ENCODE results near the gene UBE2Q2. TPM values are rescaled to one million over a fixed set of nuclear protein-coding genes. Genes with fewer than 3 reads are reported as not detected.
"Not testable (repeated sequence)": the region's sequence is repeated elsewhere in the genome, so short reads cannot be mapped to it uniquely, and the experiment has no call there.

The UBE2Q2 gene
- total RNA-seq, 1 donor from 2014 or later: 40.9 TPM

- TF ChIP-seq CTCF (IDR thresholded peaks at IDR 0.05; ENCODE audit: unreplicated experiment): no peak
- H3K4me1 Mint-ChIP-seq (ENCODE audit: low read depth): peaks cover 15% of the 10 kb centered on the region
- no peak for DNase-seq (ENCODE audit: low spot score, unreplicated experiment)
- peak overlapping the region; percentile 53 for H3K27ac Mint-ChIP-seq
- H3K27me3 Mint-ChIP-seq: no peaks in the 10 kb centered on the region
- H3K9me3 Mint-ChIP-seq (ENCODE audit: low read depth): no peaks in the 10 kb centered on the region
- peaks cover 22% of the 10 kb centered on the region for H3K36me3 Mint-ChIP-seq (ENCODE audit: insufficient read depth)
- H3K4me3 Mint-ChIP-seq (ENCODE audit: low read depth): no peak overlapping the region
Observed at GRCh38 chr15:75866916-75867315, 23.7 kb downstream of the UBE2Q2 start.

- Mint-ChIP-seq H3K9me3 (ENCODE audit: low read depth) (no peaks in the 10 kb centered on the region), H3K27me3 (no peaks in the 10 kb centered on the region), H3K4me1 (ENCODE audit: low read depth) (peaks cover 15% of the 10 kb centered on the region), H3K27ac (peak overlapping the region; percentile 53), H3K36me3 (ENCODE audit: insufficient read depth) (peaks cover 22% of the 10 kb centered on the region), H3K4me3 (ENCODE audit: low read depth) (no peak overlapping the region)
- no peak for DNase-seq (ENCODE audit: low spot score, unreplicated experiment)
- TF ChIP-seq CTCF (IDR thresholded peaks at IDR 0.05; ENCODE audit: unreplicated experiment): no peak
Observed at GRCh38 chr15:75867449-75867848, 24.2 kb downstream of the UBE2Q2 start.

- no peak for TF ChIP-seq CTCF (IDR thresholded peaks at IDR 0.05; ENCODE audit: unreplicated experiment)
- Mint-ChIP-seq H3K4me3 (ENCODE audit: low read depth) (no peak overlapping the region), H3K4me1 (ENCODE audit: low read depth) (peaks cover 12% of the 10 kb centered on the region), H3K36me3 (ENCODE audit: insufficient read depth) (peaks cover 20% of the 10 kb centered on the region), H3K9me3 (ENCODE audit: low read depth) (no peaks in the 10 kb centered on the region), H3K27me3 (no peaks in the 10 kb centered on the region), H3K27ac (no peak overlapping the region)
- DNase-seq (ENCODE audit: low spot score, unreplicated experiment): no peak
Observed at GRCh38 chr15:75868019-75868418, 24.8 kb downstream of the UBE2Q2 start.

GRCh38 chr15:75869446-75869845 is 26.2 kb downstream of the UBE2Q2 start:
- peaks cover 9% of the 10 kb centered on the region for H3K4me1 Mint-ChIP-seq (ENCODE audit: low read depth)

GRCh38 chr15:75871589-75871988 is 28.3 kb downstream of the UBE2Q2 start:
- DNase-seq (ENCODE audit: low spot score, unreplicated experiment); H3K4me1 Mint-ChIP-seq (ENCODE audit: low read depth); H3K4me3 Mint-ChIP-seq (ENCODE audit: low read depth); H3K27ac Mint-ChIP-seq; H3K9me3 Mint-ChIP-seq (ENCODE audit: low read depth); H3K27me3 Mint-ChIP-seq: not testable (repeated sequence)
- peaks cover 28% of the 10 kb centered on the region for H3K36me3 Mint-ChIP-seq (ENCODE audit: insufficient read depth)

More at GRCh38 chr15:75869446-75869845, 26.2 kb downstream of the UBE2Q2 start:
- Mint-ChIP-seq H3K27me3 (no peaks in the 10 kb centered on the region), H3K4me3 (ENCODE audit: low read depth) (no peak overlapping the region), H3K36me3 (ENCODE audit: insufficient read depth) (peaks cover 20% of the 10 kb centered on the region), H3K9me3 (ENCODE audit: low read depth) (no peaks in the 10 kb centered on the region), H3K27ac (no peak overlapping the region)
- no peak for DNase-seq (ENCODE audit: low spot score, unreplicated experiment)
- no peak for TF ChIP-seq CTCF (IDR thresholded peaks at IDR 0.05; ENCODE audit: unreplicated experiment)

- Mint-ChIP-seq H3K9me3 (ENCODE audit: low read depth) (no peaks in the 10 kb centered on the region), H3K27me3 (no peaks in the 10 kb centered on the region), H3K4me1 (ENCODE audit: low read depth) (peaks cover 7% of the 10 kb centered on the region), H3K27ac (no peak overlapping the region), H3K36me3 (ENCODE audit: insufficient read depth) (peaks cover 28% of the 10 kb centered on the region), H3K4me3 (ENCODE audit: low read depth) (no peak overlapping the region)
- TF ChIP-seq CTCF (IDR thresholded peaks at IDR 0.05; ENCODE audit: unreplicated experiment): no peak
- DNase-seq (ENCODE audit: low spot score, unreplicated experiment): no peak
Observed at GRCh38 chr15:75872403-75872990, 29.2 kb downstream of the UBE2Q2 start.
